DOHH2 (cell line): Measurements from ENCODE around the gene SPINDOC.

Experiments
- H3F3A ChIP-seq: fragments of 200-600 bp; sonication (generic), shearing (Covaris generic); 2 replicates; pipeline ENCODE4 v1.6.0; 2016; ENCODE audit warnings: antibody characterized with exemption, mild to moderate bottlenecking; ENCODE audit not compliant: control insufficient read depth, insufficient read depth
- H3K27ac ChIP-seq: fragments of 200-600 bp; sonication (generic); 2 replicates; pipeline ENCODE4 v1.5.1; 2014; ENCODE audit warnings: low read depth, mild to moderate bottlenecking, low read length, moderate library complexity
- H3K27me3 ChIP-seq: fragments of 200-600 bp; sonication (generic); 2 replicates; pipeline ENCODE4 v1.6.1; 2014; ENCODE audit warnings: mild to moderate bottlenecking, low read length, mixed read lengths; ENCODE audit not compliant: control insufficient read depth
- H3K36me3 ChIP-seq: fragments of 200-600 bp; sonication (generic); 2 replicates; pipeline ENCODE4 v1.6.1; 2014; ENCODE audit warnings: mild to moderate bottlenecking, low read length, moderate library complexity, mixed read lengths; ENCODE audit not compliant: control insufficient read depth
- H3K4me1 ChIP-seq: fragments of 200-600 bp; sonication (generic); 2 replicates; pipeline ENCODE4 v1.6.1; 2014; ENCODE audit warnings: mild to moderate bottlenecking, low read length, mixed read lengths; ENCODE audit not compliant: control insufficient read depth
- H3K4me2 ChIP-seq: fragments of 200-600 bp; sonication (generic); 2 replicates; pipeline ENCODE4 v1.6.0; 2014; ENCODE audit warnings: mild to moderate bottlenecking, low read length, moderate library complexity
- H3K4me3 ChIP-seq: fragments of 200-600 bp; sonication (generic); 2 replicates; pipeline ENCODE4 v1.5.1; 2014; ENCODE audit warnings: mild to moderate bottlenecking, low read length, mixed read lengths
- H3K79me2 ChIP-seq: fragments of 200-600 bp; sonication (generic); 2 replicates; pipeline ENCODE4 v1.6.1; 2014; ENCODE audit warnings: mild to moderate bottlenecking, low read length, mixed read lengths; ENCODE audit not compliant: control insufficient read depth
- H3K9me2 ChIP-seq: fragments of 200-600 bp; sonication (generic); replicated peaks from 2 replicates; pipeline ENCODE4 v1.6.1; 2014; ENCODE audit warnings: mild to moderate bottlenecking, low read length, mixed read lengths; ENCODE audit not compliant: control insufficient read depth
- H3K9me3 ChIP-seq: fragments of 200-600 bp; sonication (generic); 2 replicates; pipeline ENCODE4 v1.6.1; 2014; ENCODE audit warnings: antibody characterized with exemption, low read length, mixed read lengths; ENCODE audit not compliant: control insufficient read depth, insufficient read depth
- H4K20me1 ChIP-seq: fragments of 200-600 bp; sonication (generic); 2 replicates; pipeline ENCODE4 v1.6.0; 2014; ENCODE audit warnings: low read depth, mild to moderate bottlenecking, antibody characterized with exemption, low read length, moderate library complexity; ENCODE audit not compliant: control insufficient read depth, insufficient read depth
- CTCF ChIP-seq: fragments of 200-600 bp; sonication (generic); IDR thresholded peaks from one replicate; pipeline ENCODE4 v1.5.1; 2014; ENCODE audit warnings: antibody characterized with exemption, mild to moderate bottlenecking, low read depth, low read length; ENCODE audit not compliant: poor library complexity, severe bottlenecking
- EZH2phosphoT487 ChIP-seq: fragments of 200-600 bp; sonication (generic); IDR thresholded peaks from 2 replicates; pipeline ENCODE4 v1.6.1; 2017; ENCODE audit warnings: borderline replicate concordance, mild to moderate bottlenecking, antibody characterized with exemption, low read length, moderate library complexity, mixed read lengths

SPINDOC gene

GRCh38 chr11:63872800-63873197 is 59.5 kb downstream of the SPINDOC start:
- no peak overlapping the region for H3K27ac ChIP-seq
- no peaks in the 10 kb centered on the region for H3K9me2 ChIP-seq
- H4K20me1 ChIP-seq, result peaks cover 12% of the 10 kb centered on the region; the same call in 1 of the 2 replicates
- TF ChIP-seq EZH2phosphoT487 (no peak), CTCF (no peak)
- no peaks in the 10 kb centered on the region for H3K27me3 ChIP-seq
- H3F3A ChIP-seq, result peaks cover 11% of the 10 kb centered on the region
- no peak overlapping the region for H3K4me2 ChIP-seq
- no peak overlapping the region for H3K4me3 ChIP-seq
- H3K36me3 ChIP-seq, result peaks cover 37% of the 10 kb centered on the region
- peaks cover 17% of the 10 kb centered on the region for H3K4me1 ChIP-seq
- peaks cover 3% of the 10 kb centered on the region; the same call in 1 of the 2 replicates for H3K9me3 ChIP-seq
- peaks cover 93% of the 10 kb centered on the region for H3K79me2 ChIP-seq

- no peak overlapping the region for H3K4me2 ChIP-seq
- peaks cover 3% of the 10 kb centered on the region; the same call in 1 of the 2 replicates for H3K9me3 ChIP-seq
- peaks cover 31% of the 10 kb centered on the region for H3K36me3 ChIP-seq
- no peaks in the 10 kb centered on the region for H3K9me2 ChIP-seq
- peaks cover 12% of the 10 kb centered on the region; the same call in 1 of the 2 replicates for H4K20me1 ChIP-seq
- H3F3A ChIP-seq, result peaks cover 11% of the 10 kb centered on the region
- H3K4me3 ChIP-seq, result no peak overlapping the region
- peaks cover 92% of the 10 kb centered on the region for H3K79me2 ChIP-seq
- no peaks in the 10 kb centered on the region for H3K27me3 ChIP-seq
- no peak for TF ChIP-seq EZH2phosphoT487
- no peak overlapping the region for H3K27ac ChIP-seq
- H3K4me1 ChIP-seq, result peaks cover 17% of the 10 kb centered on the region
These were observed 60.1 kb downstream of the SPINDOC start for GRCh38 chr11:63873311-63873710.

- H4K20me1 ChIP-seq, result peaks cover 14% of the 10 kb centered on the region; the same call in 1 of the 2 replicates
- no peak overlapping the region for H3K27ac ChIP-seq
- TF ChIP-seq EZH2phosphoT487 (no peak), CTCF (no peak)
- peaks cover 90% of the 10 kb centered on the region for H3K79me2 ChIP-seq
- no peak overlapping the region for H3K4me2 ChIP-seq
- H3K4me1 ChIP-seq, result peaks cover 13% of the 10 kb centered on the region
- no peaks in the 10 kb centered on the region for H3K9me2 ChIP-seq
- peaks cover 3% of the 10 kb centered on the region; the same call in 1 of the 2 replicates for H3K9me3 ChIP-seq
- no peak overlapping the region for H3K4me3 ChIP-seq
- H3K36me3 ChIP-seq, result peaks cover 21% of the 10 kb centered on the region
- peaks cover 11% of the 10 kb centered on the region for H3F3A ChIP-seq
- H3K27me3 ChIP-seq, result no peaks in the 10 kb centered on the region
These were observed 61.3 kb downstream of the SPINDOC start for GRCh38 chr11:63874511-63874910.

- H3K36me3 ChIP-seq, result peaks cover 11% of the 10 kb centered on the region
- H3K9me3 ChIP-seq, result peaks cover 1% of the 10 kb centered on the region; the same call in 1 of the 2 replicates
- H3K9me2 ChIP-seq, result no peaks in the 10 kb centered on the region
- no peak overlapping the region for H3K4me3 ChIP-seq
- peaks cover 11% of the 10 kb centered on the region; the same call in 1 of the 2 replicates for H4K20me1 ChIP-seq
- no peak overlapping the region for H3K4me2 ChIP-seq
- H3F3A ChIP-seq, result peaks cover 5% of the 10 kb centered on the region; the same call in 1 of the 2 replicates
- H3K79me2 ChIP-seq, result peaks cover 88% of the 10 kb centered on the region
- H3K4me1 ChIP-seq, result peaks cover 6% of the 10 kb centered on the region; the same call in 1 of the 2 replicates
- H3K27me3 ChIP-seq, result no peaks in the 10 kb centered on the region
- no peak overlapping the region for H3K27ac ChIP-seq
- TF ChIP-seq CTCF, result no peak
- no peak for TF ChIP-seq EZH2phosphoT487
These were observed 62.3 kb downstream of the SPINDOC start for GRCh38 chr11:63875506-63876065.
